ENCODE results near the gene ZMIZ2. TPM values are rescaled to one million over a fixed set of nuclear protein-coding genes. Genes with fewer than 3 reads are reported as not detected.
A peak's percentile ranks its signal among the peaks of the same experiment; 100 is the strongest.

Gene ZMIZ2
- total and polyA plus RNA-seq, 9 of the 15 experiments (the other 6 are each of a cell fraction or from before 2014, with no cell fraction given): 0.13 to 40.3 (median 4.9) TPM

- ChIA-PET CTCF (ENCODE audit: low intra/inter-chr PET ratio) (no interaction called here), POLR2A (interaction anchor here (1.3 to 2.8 kb wide), 2 partner anchors 9 to 15 kb away, joined by 5 to 13 read pairs; no protein-coding TSS in a partner anchor)
- Histone ChIP-seq H3K4me1 (replicated peaks in 1 of 2; ENCODE audit: control insufficient read depth in 2 of 2, insufficient read depth in 2 of 2, low read length in 2 of 2) (peaks cover 12 to 13% of the 10 kb centered on the region in 2 experiments; a peak in 4 of 5 replicates), H3K9me3 (replicated peaks; ENCODE audit: control insufficient read depth, insufficient read depth, low read depth, low read length) (no peaks in the 10 kb centered on the region), H3K79me2 (ENCODE audit: control insufficient read depth, insufficient read depth, low read length) (no peaks in the 10 kb centered on the region), H3K9ac (ENCODE audit: insufficient read depth in 1 of 2, low read depth in 2 of 2, low read length in 2 of 2) (no peak overlapping the region), H3K27me3 (ENCODE audit: control insufficient read depth in 2 of 2, insufficient read depth in 2 of 2, low read length in 2 of 2) (no peaks in the 10 kb centered on the region), H4K20me1 (replicated peaks; ENCODE audit: control insufficient read depth, insufficient read depth, low read length) (no peaks in the 10 kb centered on the region), H3K4me3 (no peak overlapping the region), H2AFZ (ENCODE audit: low read depth, low read length) (no peak overlapping the region), H3K9me1 (ENCODE audit: control insufficient read depth, insufficient read depth, low read length) (peaks cover 3% of the 10 kb centered on the region), H3K36me3 (ENCODE audit: control insufficient read depth, insufficient read depth, low read length) (peaks cover 28% of the 10 kb centered on the region; the same call in 2 of the 3 replicates), H3K27ac (ENCODE audit: extremely low read depth, low read depth, low read length) (no peak overlapping the region), H3K4me2 (ENCODE audit: insufficient read depth, low read length) (no peak overlapping the region)
- ATAC-seq (no peak; the same call in 2 of the 3 replicates), FAIRE-seq (peak; percentile 23), DNase-seq (ENCODE audit: extremely low read depth in 1 of 4, low spot score in 3 of 4) (peak in 2 of 4 experiments; percentile 4 to 6)
- TF ChIP-seq SUPT5H (IDR thresholded peaks at IDR 0.05) (0 out of 2 replicates have a peak, but pooled peaks have one; percentile 6), NFATC3 (IDR thresholded peaks at IDR 0.05) (no peak), POLR2A (conservative IDR thresholded peaks at IDR 0.05) (0 out of 2 replicates have a peak, but pooled peaks have one; percentile 21)
- no TSS peak for BruUV-seq (replicated peaks)
- in situ Hi-C loops (cut with MboI): no loop called here
- 75% methylated on average over 9 of the region's 10 CpGs for WGBS (ENCODE audit: insufficient coverage, low coverage, missing lambda C conversion rate)
- intact Hi-C loops (cut with micrococcal nuclease): no loop called here
Measured at GRCh38 chr7:44709945-44710596, 38.6 kb upstream of the ZMIZ2 start.

- H3K4me3 ChIP-seq: no peak overlapping the region
- no peaks in the 10 kb centered on the region for H3K9me3 ChIP-seq (replicated peaks; ENCODE audit: control insufficient read depth, insufficient read depth, low read depth, low read length)
- DNase-seq (ENCODE audit: extremely low read depth in 1 of 4, low spot score in 3 of 4): peak in 2 of 4 experiments; percentile 4 to 5
- H3K9ac ChIP-seq (ENCODE audit: insufficient read depth in 1 of 2, low read depth in 2 of 2, low read length in 2 of 2): peak overlapping the region in 1 of 2 experiments; percentile 28; a peak in 2 of 4 replicates
- ChIA-PET POLR2A (interaction anchor here (1.2 kb wide), 1 partner anchor 18 kb away, joined by 4 read pairs; no protein-coding TSS in a partner anchor), CTCF (ENCODE audit: low intra/inter-chr PET ratio) (no interaction called here)
- no TSS peak for BruUV-seq (replicated peaks)
- H3K27ac ChIP-seq (ENCODE audit: extremely low read depth, low read depth, low read length): no peak overlapping the region
- H2AFZ ChIP-seq (ENCODE audit: low read depth, low read length): no peak overlapping the region
- H3K9me1 ChIP-seq (ENCODE audit: control insufficient read depth, insufficient read depth, low read length): peaks cover 3% of the 10 kb centered on the region
- no peak overlapping the region for H3K4me2 ChIP-seq (ENCODE audit: insufficient read depth, low read length)
- H3K79me2 ChIP-seq (ENCODE audit: control insufficient read depth, insufficient read depth, low read length): no peaks in the 10 kb centered on the region
- H3K4me1 ChIP-seq (replicated peaks in 1 of 2; ENCODE audit: control insufficient read depth in 2 of 2, insufficient read depth in 2 of 2, low read length in 2 of 2): peaks cover 12 to 13% of the 10 kb centered on the region in 2 experiments; a peak in 4 of 5 replicates
- H3K27me3 ChIP-seq (ENCODE audit: control insufficient read depth in 2 of 2, insufficient read depth in 2 of 2, low read length in 2 of 2): no peaks in the 10 kb centered on the region
- intact Hi-C loops (cut with micrococcal nuclease) (no loop called here), in situ Hi-C loops (cut with MboI) (no loop called here)
- 67% methylated on average over 4 of the region's 5 CpGs for WGBS (ENCODE audit: insufficient coverage, low coverage, missing lambda C conversion rate)
- no peaks in the 10 kb centered on the region for H4K20me1 ChIP-seq (replicated peaks; ENCODE audit: control insufficient read depth, insufficient read depth, low read length)
- FAIRE-seq: no peak
- H3K36me3 ChIP-seq (ENCODE audit: control insufficient read depth, insufficient read depth, low read length): peaks cover 26% of the 10 kb centered on the region; the same call in 2 of the 3 replicates
- ATAC-seq: peak; percentile 16
- TF ChIP-seq SMARCA5 (IDR thresholded peaks at IDR 0.05): no peak
- no peak for TF ChIP-seq BRD9 (IDR thresholded peaks at IDR 0.05; ENCODE audit: low read depth, partially characterized antibody)
- TF ChIP-seq CAMTA2 (CRISPR knock-in tag; conservative IDR thresholded peaks at IDR 0.05): no peak
- TF ChIP-seq CBFA2T2 (conservative IDR thresholded peaks at IDR 0.05): no peak
- TF ChIP-seq RREB1 (CRISPR knock-in tag; IDR thresholded peaks at IDR 0.05): no peak
Measured at GRCh38 chr7:44711528-44711927, 37.1 kb upstream of the ZMIZ2 start.
